K562 (cell line): ENCODE results near the gene OR4K14. TPM values are rescaled to one million over a fixed set of nuclear protein-coding genes. Genes with fewer than 3 reads are reported as not detected.

ENCODE experiments used
- ATAC-seq: fragments of 200-7000 bp; cut with Tn5 transposase; 3 replicates; pipeline ENCODE4 v1.9.1; 2020; ENCODE audit warnings: moderate library complexity
- BruUV-seq: library from RNA; stranded (reverse); fragments of 400-500 nt; replicated peaks from 2 replicates; lab custom pipeline; 2021; lab: Mats Ljungman, UMichigan
- CTCF ChIA-PET: fragments of 300-600 bp; formaldehyde crosslinking; extraction: SDS; loops from one replicate; lab custom pipeline; 2021; ENCODE audit warnings: low intra/inter-chr PET ratio; lab: Yijun Ruan, JAX
- POLR2A ChIA-PET: fragments of 300-600, 350-650 bp; sonication (Branson Sonifier 250); formaldehyde crosslinking; extraction: SDS; loops from one replicate; lab custom pipeline; 2021; ENCODE audit warnings: antibody characterized with exemption, inconsistent platforms; lab: Yijun Ruan, JAX
- DNase-seq, 4 experiments: peaks; one replicate each; pipeline versions ENCODE4 v3.0.0 to v3.0.0-alpha.2; 2011 to 2018; ENCODE audit warnings: low spot score in 3 of 4, mixed read lengths in 3 of 4; ENCODE audit errors: extremely low read depth in 1 of 4
- FAIRE-seq: peaks from 2 replicates; lab custom pipeline; 2011; peaks lifted over from hg19 to GRCh38; lab: Jason Lieb, UNC
- H2AFZ ChIP-seq: 2 replicates; pipeline ENCODE4 v1.6.0; 2011; ENCODE audit warnings: low read depth, low read length, control low read depth, inconsistent platforms
- H3K27ac ChIP-seq: fragments of 200-600 bp; 3 replicates; pipeline ENCODE4 v1.8.0; 2011; ENCODE audit warnings: low read depth, mild to moderate bottlenecking, control low read depth, inconsistent platforms, low read length, moderate library complexity, mixed read lengths; ENCODE audit errors: extremely low read depth
- H3K27me3 ChIP-seq, 2 experiments: fragments of 300-600 bp in 1 of 2; 2 replicates in 1 of 2; 3 replicates in 1 of 2; pipeline versions ENCODE4 v1.6.0 to v1.8.0; 2011; ENCODE audit warnings: inconsistent platforms in 2 of 2, low read length in 2 of 2, mild to moderate bottlenecking in 1 of 2, mixed read lengths in 1 of 2, moderate library complexity in 1 of 2; ENCODE audit not compliant: control insufficient read depth in 2 of 2, insufficient read depth in 2 of 2
- H3K36me3 ChIP-seq: fragments of 300-600 bp; 3 replicates; pipeline ENCODE4 v1.8.0; 2011; ENCODE audit warnings: mild to moderate bottlenecking, low read length, inconsistent platforms; ENCODE audit not compliant: control insufficient read depth, insufficient read depth
- H3K4me1 ChIP-seq, 2 experiments: fragments of 200-600 bp in 1 of 2; replicated peaks in 1 of 2; 2 replicates in 1 of 2; 3 replicates in 1 of 2; pipeline versions ENCODE4 v1.5.1 to v1.8.0; 2011; ENCODE audit warnings: inconsistent platforms in 2 of 2, low read length in 2 of 2, mild to moderate bottlenecking in 1 of 2, mixed read lengths in 1 of 2, moderate library complexity in 1 of 2; ENCODE audit not compliant: control insufficient read depth in 2 of 2, insufficient read depth in 2 of 2
- H3K4me2 ChIP-seq: 2 replicates; pipeline ENCODE4 v1.6.1; 2011; ENCODE audit warnings: low read length, control low read depth, inconsistent platforms, mixed read lengths; ENCODE audit not compliant: insufficient read depth
- H3K4me3 ChIP-seq: fragments of 200-600 bp; sonication (generic), shearing (Covaris generic); 2 replicates; pipeline ENCODE4 v1.5.1; 2016; ENCODE audit warnings: control low read depth, inconsistent platforms
- H3K79me2 ChIP-seq: fragments of 200-600 bp; 3 replicates; pipeline ENCODE4 v1.8.0; 2011; ENCODE audit warnings: low read length, inconsistent platforms; ENCODE audit not compliant: control insufficient read depth, insufficient read depth
- H3K9ac ChIP-seq, 2 experiments: 2 replicates each; pipeline versions ENCODE4 v1.6.0 to v1.6.1; 2011; ENCODE audit warnings: low read depth in 2 of 2, low read length in 2 of 2, control low read depth in 1 of 2, inconsistent platforms in 1 of 2, mild to moderate bottlenecking in 1 of 2, mixed read lengths in 1 of 2; ENCODE audit not compliant: insufficient read depth in 1 of 2
- H3K9me1 ChIP-seq: one replicate; pipeline ENCODE4 v1.6.0; 2011; ENCODE audit warnings: inconsistent platforms, mild to moderate bottlenecking, low read length, moderate library complexity; ENCODE audit not compliant: control insufficient read depth, insufficient read depth
- H3K9me3 ChIP-seq: replicated peaks from 2 replicates; pipeline ENCODE4 v1.5.1; 2011; ENCODE audit warnings: low read depth, low read length, inconsistent platforms; ENCODE audit not compliant: control insufficient read depth, insufficient read depth
- H4K20me1 ChIP-seq: replicated peaks from 2 replicates; pipeline ENCODE4 v1.6.1; 2011; ENCODE audit warnings: low read length, inconsistent platforms, mixed read lengths; ENCODE audit not compliant: control insufficient read depth, insufficient read depth
- CREB3 ChIP-seq: fragments of 450-650 bp; conservative IDR thresholded peaks from 2 replicates; pipeline ENCODE4 v1.6.1; 2016; ENCODE audit warnings: missing genetic modification characterization, low read depth, mild to moderate bottlenecking, missing compliant biosample characterization, moderate library complexity
- MIER1 ChIP-seq: fragments of 450-650 bp; IDR thresholded peaks from 2 replicates; pipeline ENCODE4 v1.6.1; 2016; ENCODE audit warnings: antibody characterized with exemption, mild to moderate bottlenecking, low read depth
- RAD21 ChIP-seq, 2 experiments: fragments of 250-450 bp in 1 of 2; fragments of 450-650 bp in 1 of 2; sonication (Bioruptor Pico) in 1 of 2; formaldehyde crosslinking in 1 of 2; IDR thresholded peaks in 1 of 2; conservative IDR thresholded peaks in 1 of 2; 2 replicates each; pipeline versions ENCODE4 v1.4.0 to v1.8.0; 2020 to 2022; ENCODE audit warnings: mild to moderate bottlenecking in 2 of 2, moderate library complexity in 1 of 2
- RBFOX2 ChIP-seq: fragments of 200-400 bp; formaldehyde crosslinking; IDR thresholded peaks from 2 replicates; pipeline ENCODE4 v1.6.1; 2017; ENCODE audit warnings: low read depth, mild to moderate bottlenecking, low read length, moderate library complexity
- SMAD4 ChIP-seq: fragments of 250-450 bp; sonication (Bioruptor Pico); conservative IDR thresholded peaks from 2 replicates; pipeline ENCODE4 v1.8.0; 2021; ENCODE audit warnings: inconsistent platforms, mild to moderate bottlenecking, moderate library complexity
- ZNF75A ChIP-seq: fragments of 450-650 bp; formaldehyde crosslinking; IDR thresholded peaks from 2 replicates; pipeline ENCODE4 v1.4.0; 2020; ENCODE audit warnings: mild to moderate bottlenecking
- ZNF766 ChIP-seq: fragments of 200-800 bp; sonication (Bioruptor generic); conservative IDR thresholded peaks from 2 replicates; pipeline ENCODE4 v1.6.1; 2016; ENCODE audit warnings: missing genetic modification characterization, missing compliant biosample characterization
- WGBS: fragments of 100-300 bp; shearing (Covaris generic); methylation state at CpG from one replicate; pipeline ENCODE4 v1.1.6; 2016; ENCODE audit warnings: low coverage, mixed read lengths; ENCODE audit not compliant: insufficient coverage; ENCODE audit errors: missing lambda C conversion rate; 5-methylcytosine and 5-hydroxymethylcytosine counted together
- in situ Hi-C: fragments of 300-500 bp; cut with MboI; formaldehyde crosslinking; loops from 4 replicates; pipeline ENCODE4 v1.15.0; 2018; ENCODE audit warnings: inconsistent platforms, mixed read lengths
- intact Hi-C: fragments of 100-400 bp; cut with micrococcal nuclease; formaldehyde crosslinking; loops from 2 replicates; pipeline ENCODE4 v1.14.2; 2022
- polyA plus RNA-seq, 8 experiments: library from polyadenylated mRNA; depleted of rRNA in 4 of 8; stranded (reverse) in 5 of 8; unstranded in 3 of 8; fragments of >200 nt; fragmentation: Nextera tagmentation in 2 of 8; fragmentation: Illumina TruSeq in 1 of 8; extraction: Ambion mirVana in 2 of 8; extraction: Trizol in 1 of 8; gene quantifications; 2 replicates each; pipeline versions ENCODE4 v1.2.1 to v1.2.3, GENCODE V29; 2011 to 2014; ENCODE audit warnings: inconsistent platforms in 1 of 8, missing spikeins in 1 of 8
- total RNA-seq, 7 experiments: library from RNA; depleted of rRNA in 6 of 7; stranded (reverse); fragments of >200 nt in 6 of 7; fragmentation: Illumina TruSeq in 2 of 7; extraction: Trizol in 2 of 7; gene quantifications; 2 replicates each; pipeline versions ENCODE4 v1.2.1 to v1.2.3, GENCODE V29; 2011 to 2021; ENCODE audit warnings: low replicate concordance in 1 of 7

Gene OR4K14
- total and polyA plus RNA-seq, 9 of the 15 experiments (the other 6 are each of a cell fraction or from before 2014, with no cell fraction given), result not detected

- Histone ChIP-seq H3K4me3 (no peak overlapping the region), H3K27ac (no peak overlapping the region), H4K20me1 (no peaks in the 10 kb centered on the region), H2AFZ (no peak overlapping the region), H3K9me1 (no peaks in the 10 kb centered on the region), H3K4me1 (no peaks in the 10 kb centered on the region), H3K79me2 (no peaks in the 10 kb centered on the region), H3K9ac (no peak overlapping the region), H3K4me2 (no peak overlapping the region)
- no peak for FAIRE-seq
- intact Hi-C loops, result no loop called here
- WGBS, result 27% methylated on average over 2 of the region's 2 CpGs
- BruUV-seq, result no TSS peak
- DNase-seq, result no peak
- TF ChIP-seq ZNF766 (no peak), CREB3 (tag) (no peak), SMAD4 (CRISPR knock-in tag) (no peak), MIER1 (no peak), RBFOX2 (no peak), RAD21 (CRISPR knock-in tag; conservative IDR thresholded peaks at IDR 0.05 in 1 of 2, IDR thresholded peaks at IDR 0.05 in 1 of 2) (no peak), ZNF75A (CRISPR knock-in tag) (no peak)
- TF ChIP-seq, all 486 proteins: peak for 0
- no peak for ATAC-seq
- Histone ChIP-seq H3K36me3 (no peaks in the 10 kb centered on the region), H3K9me3 (no peaks in the 10 kb centered on the region), H3K27me3 (no peaks in the 10 kb centered on the region)
- POLR2A ChIA-PET, result no interaction called here
- CTCF ChIA-PET, result no interaction called here
- in situ Hi-C loops, result no loop called here
Measured at GRCh38 chr14:19993438-19993837, 25.7 kb downstream of the OR4K14 start.
